Stomach (tissue), 4 donors: ENCODE data around the gene ARHGAP26.

Source experiments
- CTCF ChIP-seq, 7 experiments: fragments of 450-650 bp in 4 of 7; fragments of 200-600 bp in 3 of 7; sonication (generic) in 3 of 7; IDR thresholded peaks; one replicate each; pipeline ENCODE4 v1.5.1; 2016 to 2019; ENCODE audit warnings: antibody characterized with exemption in 7 of 7, control low read depth in 2 of 7, mild to moderate bottlenecking in 1 of 7
- EP300 ChIP-seq: sonication (generic); formaldehyde crosslinking; IDR thresholded peaks from one replicate; pipeline ENCODE4 v1.6.1; 2017; ENCODE audit warnings: antibody characterized with exemption
- POLR2A ChIP-seq, 4 donors: fragments of 450-650 bp; IDR thresholded peaks; one replicate each; pipeline ENCODE4 v1.6.1; 2016; ENCODE audit warnings: antibody characterized with exemption in 4 of 4, control low read depth in 2 of 4, mild to moderate bottlenecking in 1 of 4, moderate library complexity in 1 of 4

GRCh38 chr5:143083006-143083405, 312.8 kb downstream of the ARHGAP26 start:
- TF ChIP-seq POLR2A (IDR thresholded peaks at IDR 0.05) (no peak), CTCF (IDR thresholded peaks at IDR 0.05) (no peak), EP300 (no peak)
